ENCODE results near the gene EXOSC10. TPM values are rescaled to one million over a fixed set of nuclear protein-coding genes. Genes with fewer than 3 reads are reported as not detected.
A peak's percentile ranks its signal among the peaks of the same experiment; 100 is the strongest.
"Not testable (repeated sequence)": the region's sequence is repeated elsewhere in the genome, so short reads cannot be mapped to it uniquely, and the experiment has no call there.

The EXOSC10 gene
- total and polyA plus RNA-seq, 8 donors = 42.9 to 116 (median 104) TPM

- DNase-seq = no peak
- H3K27me3 ChIP-seq = no peaks in the 10 kb centered on the region
- TF ChIP-seq CTCF (IDR thresholded peaks at IDR 0.05) = no peak
- intact Hi-C loops (cut with DNase I) = no loop called here
- no peak overlapping the region for H3K27ac ChIP-seq
- H3K36me3 ChIP-seq = peaks cover 0 to 94% of the 10 kb centered on the region in 2 donors
- no peak overlapping the region for H3K4me3 ChIP-seq
- no peaks in the 10 kb centered on the region for H3K9me3 ChIP-seq
- no peak for ATAC-seq
- no peaks in the 10 kb centered on the region for H3K4me1 ChIP-seq
Measured at GRCh38 chr1:11114966-11115365, 15.3 kb upstream of the EXOSC10 start.

- Histone ChIP-seq H3K36me3 (peaks cover 0 to 91% of the 10 kb centered on the region in 2 donors), H3K27ac (no peak overlapping the region), H3K9me3 (no peaks in the 10 kb centered on the region), H3K27me3 (no peaks in the 10 kb centered on the region), H3K4me1 (no peaks in the 10 kb centered on the region), H3K4me3 (no peak overlapping the region)
- TF ChIP-seq CTCF (IDR thresholded peaks at IDR 0.05) = no peak
- intact Hi-C loops (cut with DNase I) = no loop called here
- ATAC-seq (no peak), DNase-seq (peak in 2 of 4 donors; percentile 46 to 52)
Measured at GRCh38 chr1:11109047-11109760, 9.5 kb upstream of the EXOSC10 start.

- no peak for TF ChIP-seq CTCF (IDR thresholded peaks at IDR 0.05)
- no peak for ATAC-seq
- Histone ChIP-seq H3K4me1 (no peaks in the 10 kb centered on the region), H3K27me3 (no peaks in the 10 kb centered on the region), H3K27ac (no peak overlapping the region), H3K9me3 (no peaks in the 10 kb centered on the region), H3K36me3 (peaks cover 0 to 75% of the 10 kb centered on the region in 2 donors), H3K4me3 (no peak overlapping the region)
- peak in 2 of 4 donors; percentile 19 to 26 for DNase-seq
- intact Hi-C loops (cut with DNase I) = no loop called here
Measured at GRCh38 chr1:11107599-11107998, 7.9 kb upstream of the EXOSC10 start.

DNA sequence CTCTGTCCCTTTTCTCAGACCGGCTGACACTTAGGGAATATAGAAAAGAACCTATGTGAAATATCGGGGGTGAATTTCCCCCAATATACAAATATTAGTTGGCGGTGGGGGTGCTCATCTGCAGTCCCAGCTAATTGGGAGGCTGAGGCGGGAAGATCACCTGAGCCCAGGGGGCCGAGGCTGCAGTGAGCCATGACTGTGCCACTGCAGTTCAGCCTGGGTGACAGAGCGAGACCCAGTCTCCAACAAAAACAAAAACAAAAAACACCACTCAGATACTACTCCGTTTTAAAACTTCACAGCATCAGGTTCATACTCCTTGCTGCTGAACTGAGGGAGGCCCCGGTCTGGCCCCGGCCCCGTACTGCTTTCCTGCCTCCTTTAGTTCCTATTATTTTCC, 5.9 kb upstream of the EXOSC10 start:
- intact Hi-C loops (cut with DNase I) = no loop called here
- no peak for TF ChIP-seq CTCF (IDR thresholded peaks at IDR 0.05)
- no peak overlapping the region for H3K4me3 ChIP-seq
- no peak for ATAC-seq
- H3K4me1 ChIP-seq = no peaks in the 10 kb centered on the region
- no peaks in the 10 kb centered on the region for H3K9me3 ChIP-seq
- no peak for DNase-seq
- H3K36me3 ChIP-seq = peaks cover 0 to 57% of the 10 kb centered on the region in 2 donors
- no peak overlapping the region for H3K27ac ChIP-seq
- H3K27me3 ChIP-seq = no peaks in the 10 kb centered on the region

- Histone ChIP-seq H3K27me3 (no peaks in the 10 kb centered on the region), H3K9me3 (no peaks in the 10 kb centered on the region), H3K27ac (no peak overlapping the region), H3K4me1 (peaks cover 9 to 19% of the 10 kb centered on the region in 2 donors), H3K4me3 (no peak overlapping the region), H3K36me3 (peaks cover 0 to 33% of the 10 kb centered on the region in 2 donors)
- no peak for ATAC-seq
- no peak for DNase-seq
- no peak for TF ChIP-seq CTCF (IDR thresholded peaks at IDR 0.05)
- intact Hi-C loops (cut with DNase I) = no loop called here
Measured at GRCh38 chr1:11101347-11101746, 1.7 kb upstream of the EXOSC10 start.

GRCh38 chr1:11100806-11101205, 1.1 kb upstream of the EXOSC10 start:
- ATAC-seq; intact Hi-C loops (cut with DNase I); DNase-seq: not testable (repeated sequence)

More at GRCh38 chr1:11100806-11101205, 1.1 kb upstream of the EXOSC10 start:
- not testable (repeated sequence) for H3K27me3 ChIP-seq, H3K9me3 ChIP-seq, H3K4me3 ChIP-seq, H3K27ac ChIP-seq
- peaks cover 9 to 19% of the 10 kb centered on the region in 2 donors for H3K4me1 ChIP-seq
- peaks cover 0 to 33% of the 10 kb centered on the region in 2 donors for H3K36me3 ChIP-seq
